ENCODE measurements around the gene KIF17.

- TF ChIP-seq CTCF (IDR thresholded peaks at IDR 0.05) (no peak), POLR2A (IDR thresholded peaks at IDR 0.05) (no peak)
These were observed 2.4 kb downstream of the KIF17 start for GRCh38 chr1:20715406-20715805.

Data from suprapubic skin (tissue), 3 donors.